CD14-positive monocyte (primary cell): ENCODE measurements around the gene BYSL. TPM values are rescaled to one million over a fixed set of nuclear protein-coding genes. Genes with fewer than 3 reads are reported as not detected.
A peak's percentile ranks its signal among the peaks of the same experiment; 100 is the strongest.

Experiments used
- DNase-seq, 3 donors: peaks; one replicate each; pipeline ENCODE4 v3.0.0-alpha.2; 2011 to 2022
- H2AFZ ChIP-seq: 2 replicates; pipeline ENCODE4 v1.6.0; 2012; ENCODE audit warnings: mild to moderate bottlenecking, low read depth, low read length, inconsistent platforms; ENCODE audit not compliant: insufficient read depth, poor library complexity, severe bottlenecking
- H3K27ac ChIP-seq, 2 donors: 1 replicate in 1 of 2; 2 replicates in 1 of 2; pipeline ENCODE4 v1.5.1; 2012 to 2013; ENCODE audit warnings: low read length in 2 of 2, control low read depth in 1 of 2, inconsistent platforms in 1 of 2, low read depth in 1 of 2, mild to moderate bottlenecking in 1 of 2
- H3K27me3 ChIP-seq, 2 donors: one replicate each; pipeline versions ENCODE4 v1.6.0 to v1.6.1; 2011 to 2013; ENCODE audit warnings: low read length in 2 of 2; ENCODE audit not compliant: control insufficient read depth in 2 of 2, insufficient read depth in 2 of 2
- H3K36me3 ChIP-seq, 2 donors: replicated peaks in 1 of 2; 1 replicate in 1 of 2; 2 replicates in 1 of 2; pipeline versions ENCODE4 v1.5.1 to v1.6.1; 2012 to 2013; ENCODE audit warnings: low read length in 2 of 2, control low read depth in 1 of 2, inconsistent platforms in 1 of 2, mild to moderate bottlenecking in 1 of 2; ENCODE audit not compliant: insufficient read depth in 2 of 2, control insufficient read depth in 1 of 2
- H3K4me1 ChIP-seq, 2 donors: 1 replicate in 1 of 2; 2 replicates in 1 of 2; pipeline versions ENCODE4 v1.5.1 to v1.6.1; 2012 to 2013; ENCODE audit warnings: low read length in 2 of 2, control low read depth in 1 of 2, inconsistent platforms in 1 of 2, mild to moderate bottlenecking in 1 of 2, moderate library complexity in 1 of 2; ENCODE audit not compliant: insufficient read depth in 2 of 2, control insufficient read depth in 1 of 2
- H3K4me2 ChIP-seq: replicated peaks from 2 replicates; pipeline ENCODE3; 2012; ENCODE audit warnings: low read length, moderate library complexity, mild to moderate bottlenecking; ENCODE audit not compliant: poor library complexity, severe bottlenecking; ENCODE audit errors: extremely low read depth
- H3K4me3 ChIP-seq, 3 experiments: fragments of 200-600 bp in 1 of 3; sonication (generic) in 1 of 3; replicated peaks in 1 of 3; 1 replicate in 2 of 3; 2 replicates in 1 of 3; pipeline ENCODE4 v1.5.1; 2011 to 2013; ENCODE audit warnings: low read length in 3 of 3, mild to moderate bottlenecking in 3 of 3, control low read depth in 2 of 3, low read depth in 2 of 3, inconsistent platforms in 1 of 3, moderate library complexity in 1 of 3
- H3K79me2 ChIP-seq: 2 replicates; pipeline ENCODE4 v1.6.0; 2012; ENCODE audit warnings: mild to moderate bottlenecking, control low read depth, inconsistent platforms, low read length, moderate library complexity; ENCODE audit not compliant: insufficient read depth
- H3K9ac ChIP-seq: 2 replicates; pipeline ENCODE4 v1.6.0; 2017; ENCODE audit warnings: low read length, mild to moderate bottlenecking; ENCODE audit not compliant: insufficient read depth, poor library complexity, severe bottlenecking
- H3K9me3 ChIP-seq, 2 donors: replicated peaks in 1 of 2; 1 replicate in 1 of 2; 2 replicates in 1 of 2; pipeline versions ENCODE4 v1.5.1 to v1.6.1; 2012 to 2013; ENCODE audit warnings: low read length in 2 of 2, control low read depth in 1 of 2; ENCODE audit not compliant: control insufficient read depth in 1 of 2, insufficient read depth in 1 of 2
- H4K20me1 ChIP-seq: 2 replicates; pipeline ENCODE4 v1.6.0; 2012; ENCODE audit warnings: mild to moderate bottlenecking, low read length, control low read depth, moderate library complexity; ENCODE audit not compliant: insufficient read depth
- H3K27ac Mint-ChIP-seq, 7 donors: one replicate each; pipeline ENCODE4 v1.8.0; 2020; ENCODE audit warnings: mild to moderate bottlenecking in 7 of 7, mixed read lengths in 7 of 7, moderate library complexity in 6 of 7, inconsistent platforms in 2 of 7
- H3K27me3 Mint-ChIP-seq, 3 donors: one replicate each; pipeline ENCODE4 v1.8.0; 2021 to 2022; ENCODE audit warnings: low read depth in 3 of 3, mild to moderate bottlenecking in 3 of 3, mixed read lengths in 3 of 3, moderate library complexity in 3 of 3, inconsistent platforms in 1 of 3
- H3K36me3 Mint-ChIP-seq, 2 donors: one replicate each; pipeline ENCODE4 v1.8.0; 2020; ENCODE audit warnings: mixed read lengths in 2 of 2, inconsistent platforms in 1 of 2, mild to moderate bottlenecking in 1 of 2
- H3K4me1 Mint-ChIP-seq: one replicate; pipeline ENCODE4 v1.8.0; 2020; ENCODE audit warnings: mild to moderate bottlenecking, mixed read lengths
- H3K4me3 Mint-ChIP-seq, 2 donors: one replicate each; pipeline ENCODE4 v1.8.0; 2020; ENCODE audit warnings: mild to moderate bottlenecking in 2 of 2, mixed read lengths in 2 of 2, moderate library complexity in 1 of 2
- H3K9me3 Mint-ChIP-seq, 7 donors: one replicate each; pipeline ENCODE4 v1.8.0; 2020 to 2022; ENCODE audit warnings: mixed read lengths in 7 of 7, mild to moderate bottlenecking in 6 of 7, moderate library complexity in 6 of 7, inconsistent platforms in 2 of 7
- WGBS: methylation state at CpG from one replicate; pipeline ENCODE4 v1.1.5; 2013; ENCODE audit warnings: missing lambda C conversion rate; ENCODE audit not compliant: insufficient coverage; 5-methylcytosine and 5-hydroxymethylcytosine counted together
- intact Hi-C, 2 donors: fragments of 100-400 bp; cut with micrococcal nuclease; formaldehyde crosslinking; loops; one replicate each; pipeline versions ENCODE4 v1.15.0 to v1.15.1; 2023
- polyA plus RNA-seq, 3 donors: library from polyadenylated mRNA; depleted of rRNA in 1 of 3; unstranded in 2 of 3; stranded (reverse) in 1 of 3; fragments of 300-500 nt in 2 of 3; fragments of >200 nt in 1 of 3; fragmentation: Illumina TruSeq in 2 of 3; gene quantifications; 1 replicate in 2 of 3; 2 replicates in 1 of 3; pipeline ENCODE4 v1.2.3, GENCODE V29; 2012 to 2021
- TF ChIP-seq, protein P1 (sequence below): fragments of 200-600 bp; IDR thresholded peaks from one replicate; pipeline ENCODE4 v1.8.0; 2022; ENCODE audit warnings: antibody characterized with exemption, mild to moderate bottlenecking

Gene BYSL
- polyA plus RNA-seq, 3 donors: 2.7 to 4.2 (median 3.9) TPM

DNA sequence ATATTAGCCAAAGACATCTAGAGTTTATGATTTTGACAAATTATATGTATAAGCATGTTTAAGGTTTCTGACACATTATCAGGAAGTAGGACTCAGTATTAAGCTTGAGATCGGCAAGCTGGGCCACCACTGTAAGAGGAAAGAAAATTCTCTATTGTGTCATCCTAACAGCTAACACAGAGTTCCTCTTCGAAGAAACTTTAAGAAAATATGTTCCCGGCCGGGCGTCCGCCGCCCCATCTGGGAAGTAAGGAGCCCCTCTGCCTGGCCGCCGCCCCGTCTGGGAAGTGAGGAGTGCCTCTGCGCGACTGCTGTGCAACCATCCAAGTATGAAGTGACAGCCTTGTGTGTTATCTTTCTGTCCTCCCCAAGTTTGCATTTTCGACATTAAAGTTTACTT lies 49.2 kb upstream of the BYSL start:
- peaks cover 0 to 6% of the 10 kb centered on the region in 2 donors for H3K9me3 ChIP-seq
- Mint-ChIP-seq H3K4me1 (peaks cover 12% of the 10 kb centered on the region), H3K9me3 (peaks cover 0 to 10% (median 3%) of the 10 kb centered on the region in 7 donors), H3K27me3 (no peaks in the 10 kb centered on the region), H3K36me3 (peaks cover 4 to 6% of the 10 kb centered on the region in 2 donors), H3K27ac (peak overlapping the region in 5 of 7 donors; percentile 19 to 80 (median 57)), H3K4me3 (no peak overlapping the region)
- no peak overlapping the region for H3K9ac ChIP-seq
- TF ChIP-seq, protein P1, sequence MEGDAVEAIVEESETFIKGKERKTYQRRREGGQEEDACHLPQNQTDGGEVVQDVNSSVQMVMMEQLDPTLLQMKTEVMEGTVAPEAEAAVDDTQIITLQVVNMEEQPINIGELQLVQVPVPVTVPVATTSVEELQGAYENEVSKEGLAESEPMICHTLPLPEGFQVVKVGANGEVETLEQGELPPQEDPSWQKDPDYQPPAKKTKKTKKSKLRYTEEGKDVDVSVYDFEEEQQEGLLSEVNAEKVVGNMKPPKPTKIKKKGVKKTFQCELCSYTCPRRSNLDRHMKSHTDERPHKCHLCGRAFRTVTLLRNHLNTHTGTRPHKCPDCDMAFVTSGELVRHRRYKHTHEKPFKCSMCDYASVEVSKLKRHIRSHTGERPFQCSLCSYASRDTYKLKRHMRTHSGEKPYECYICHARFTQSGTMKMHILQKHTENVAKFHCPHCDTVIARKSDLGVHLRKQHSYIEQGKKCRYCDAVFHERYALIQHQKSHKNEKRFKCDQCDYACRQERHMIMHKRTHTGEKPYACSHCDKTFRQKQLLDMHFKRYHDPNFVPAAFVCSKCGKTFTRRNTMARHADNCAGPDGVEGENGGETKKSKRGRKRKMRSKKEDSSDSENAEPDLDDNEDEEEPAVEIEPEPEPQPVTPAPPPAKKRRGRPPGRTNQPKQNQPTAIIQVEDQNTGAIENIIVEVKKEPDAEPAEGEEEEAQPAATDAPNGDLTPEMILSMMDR: no peak
- WGBS: no CpG with 5 or more reads among the region's 13 CpGs
- no peaks in the 10 kb centered on the region for H3K36me3 ChIP-seq
- no peak overlapping the region for H3K4me3 ChIP-seq
- intact Hi-C loops: no loop called here
- no peak overlapping the region for H2AFZ ChIP-seq
- no peaks in the 10 kb centered on the region for H3K79me2 ChIP-seq
- peak overlapping the region in 1 of 2 donors; percentile 18 for H3K27ac ChIP-seq
- no peak overlapping the region for H3K4me2 ChIP-seq
- H3K4me1 ChIP-seq: peaks cover 6 to 8% of the 10 kb centered on the region in 2 donors
- peak; percentile 7 to 33 (median 28) for DNase-seq
- H4K20me1 ChIP-seq: no peaks in the 10 kb centered on the region
- no peaks in the 10 kb centered on the region for H3K27me3 ChIP-seq

DNA sequence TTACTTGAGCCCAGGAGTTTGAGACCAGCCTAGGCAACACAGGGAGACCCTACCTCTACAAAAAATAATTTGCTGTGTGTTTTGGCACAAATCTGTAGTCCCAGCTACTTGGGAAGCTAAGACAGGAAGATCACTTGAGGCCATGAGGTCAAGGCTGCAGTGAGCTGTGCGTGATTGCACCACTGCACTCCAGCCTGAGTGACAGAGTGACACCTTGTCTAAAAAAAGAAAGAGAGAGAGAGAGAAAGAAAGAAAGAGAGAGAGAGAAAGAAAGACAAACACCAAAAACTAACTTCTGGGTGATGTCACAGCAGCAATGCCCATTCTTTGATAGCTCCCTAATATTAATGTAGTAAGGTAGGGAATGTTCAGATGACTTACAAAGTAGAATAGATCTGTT lies 46.6 kb upstream of the BYSL start:
- H4K20me1 ChIP-seq: no peaks in the 10 kb centered on the region
- H3K36me3 ChIP-seq: no peaks in the 10 kb centered on the region
- intact Hi-C loops: no loop called here
- H3K9me3 ChIP-seq: peaks cover 0 to 6% of the 10 kb centered on the region in 2 donors
- Mint-ChIP-seq H3K4me1 (peaks cover 12% of the 10 kb centered on the region), H3K9me3 (peaks cover 0 to 10% (median 3%) of the 10 kb centered on the region in 7 donors), H3K27ac (peak overlapping the region in 1 of 7 donors; percentile 42), H3K27me3 (no peaks in the 10 kb centered on the region), H3K4me3 (no peak overlapping the region), H3K36me3 (peaks cover 3% of the 10 kb centered on the region in 2 donors)
- H3K79me2 ChIP-seq: no peaks in the 10 kb centered on the region
- no peak for DNase-seq
- 88% methylated on average over 1 of the region's 1 CpG for WGBS
- H2AFZ ChIP-seq: no peak overlapping the region
- H3K4me3 ChIP-seq: no peak overlapping the region
- H3K27ac ChIP-seq: no peak overlapping the region
- no peaks in the 10 kb centered on the region for H3K27me3 ChIP-seq
- peaks cover 6 to 8% of the 10 kb centered on the region in 2 donors for H3K4me1 ChIP-seq
- no peak overlapping the region for H3K9ac ChIP-seq
- H3K4me2 ChIP-seq: no peak overlapping the region
- TF ChIP-seq, protein P1: no peak
